ENCODE results near the gene ZNF264. TPM values are rescaled to one million over a fixed set of nuclear protein-coding genes. Genes with fewer than 3 reads are reported as not detected.

Gene ZNF264
- total RNA-seq, 1 donor from 2014 or later = 25.5 TPM

DNA sequence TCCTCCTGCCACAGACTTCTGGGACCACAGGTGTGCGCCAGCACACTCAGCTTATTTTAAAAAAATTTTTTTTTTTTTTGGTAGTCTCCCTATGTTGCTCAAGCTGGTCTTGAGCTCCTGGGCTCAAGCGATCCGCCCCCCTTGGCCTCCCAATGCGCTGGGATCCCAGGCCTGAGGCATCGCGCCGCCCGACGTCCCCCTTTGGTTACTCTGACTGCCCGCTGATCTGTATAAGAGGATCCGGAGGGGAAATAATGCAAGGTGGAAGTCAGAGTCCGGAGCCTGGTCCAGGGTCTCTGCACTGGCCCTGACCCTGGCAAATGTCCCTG, 48.6 kb downstream of the ZNF264 start:
- H3K9ac ChIP-seq (ENCODE audit: low read length) = peak overlapping the region; percentile 92
- H3K36me3 ChIP-seq (ENCODE audit: insufficient read depth, low read length) = peaks cover 4% of the 10 kb centered on the region
- Mint-ChIP-seq H3K27ac (ENCODE audit: unreplicated experiment) (peak overlapping the region; percentile 94), H3K27me3 (ENCODE audit: low read depth, unreplicated experiment) (no peaks in the 10 kb centered on the region), H3K9me3 (ENCODE audit: unreplicated experiment) (peaks cover 5% of the 10 kb centered on the region), H3K36me3 (ENCODE audit: low read depth, unreplicated experiment) (peaks cover 10% of the 10 kb centered on the region), H3K4me3 (ENCODE audit: unreplicated experiment) (peak overlapping the region; percentile 98), H3K4me1 (ENCODE audit: low read depth, unreplicated experiment) (peaks cover 17% of the 10 kb centered on the region)
- DNase-seq (ENCODE audit: low read depth) (no peak), FAIRE-seq (no peak)
- no peaks in the 10 kb centered on the region for H3K27me3 ChIP-seq (ENCODE audit: insufficient read depth, low read length)
- TF ChIP-seq CTCF (IDR thresholded peaks at IDR 0.05; ENCODE audit: insufficient read depth, low read depth, low read length) = no peak
- TF ChIP-seq EZH2 (IDR thresholded peaks at IDR 0.05; ENCODE audit: insufficient read depth, low read length) = no peak
- peak overlapping the region; percentile 100 for H2AFZ ChIP-seq (ENCODE audit: low read depth, low read length)
- peak overlapping the region; percentile 81 for H3K27ac ChIP-seq (ENCODE audit: low read depth, low read length)
- H3K9me3 ChIP-seq (ENCODE audit: insufficient read depth, low read depth, low read length) = no peaks in the 10 kb centered on the region
- peaks cover 19% of the 10 kb centered on the region for H4K20me1 ChIP-seq (ENCODE audit: insufficient read depth, low read length)
- H3K4me2 ChIP-seq (ENCODE audit: low read length) = peak overlapping the region; percentile 89
- peak overlapping the region; percentile 94 for H3K4me3 ChIP-seq (ENCODE audit: insufficient read depth, low read depth, low read length)
- peaks cover 16% of the 10 kb centered on the region for H3K4me1 ChIP-seq (ENCODE audit: insufficient read depth, low read length)
- peaks cover 43% of the 10 kb centered on the region for H3K79me2 ChIP-seq (ENCODE audit: insufficient read depth, low read length)

DNA sequence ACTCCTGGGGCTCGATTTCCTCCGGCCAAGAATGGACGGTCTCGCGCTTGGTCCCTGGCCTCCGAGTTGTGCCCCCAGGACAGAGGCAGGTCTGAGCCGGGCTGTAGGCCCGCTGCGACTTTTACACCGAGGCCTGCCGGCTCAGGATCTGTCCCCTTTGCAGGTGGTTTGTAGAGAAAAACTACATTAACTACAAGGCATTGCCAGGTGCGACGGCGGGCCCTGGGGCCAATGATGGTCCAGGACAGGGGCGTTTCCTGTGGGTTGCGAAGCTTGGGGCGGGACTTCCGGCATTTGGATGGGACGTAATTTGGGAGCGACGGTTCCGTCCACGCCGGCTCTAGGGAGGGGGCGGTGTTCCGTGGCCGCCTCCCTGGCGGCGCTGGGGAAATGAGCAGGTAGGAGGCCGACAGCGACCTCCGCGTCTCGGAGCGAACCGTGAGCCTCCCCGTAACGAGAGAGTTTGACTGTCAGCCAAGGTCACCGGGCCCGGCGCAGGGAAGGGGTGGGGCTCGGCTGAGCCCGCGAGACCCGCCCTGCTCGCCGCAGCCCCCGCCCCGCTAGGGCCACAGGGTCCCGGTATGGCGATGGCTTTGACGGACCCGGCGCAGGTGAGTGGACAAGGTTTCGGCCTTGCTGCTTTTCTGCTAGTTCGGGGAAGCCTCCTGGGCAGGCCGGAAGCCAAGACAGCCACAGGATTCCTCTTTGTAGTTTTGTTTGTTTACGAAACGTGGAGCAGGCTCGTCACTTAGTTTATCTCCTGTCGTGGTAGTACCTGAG, 49.2 kb downstream of the ZNF264 start, which contains the start of gene ZNF805:
TSS of gene ZNF805 (plus strand) at position 322 of the 780 bp plus-strand sequence. CDS start at position 582, 260 bp downstream.
- H3K79me2 ChIP-seq (ENCODE audit: insufficient read depth, low read length) = peaks cover 47% of the 10 kb centered on the region
- FAIRE-seq (no peak), DNase-seq (ENCODE audit: low read depth) (peak; percentile 85)
- H2AFZ ChIP-seq (ENCODE audit: low read depth, low read length) = peak within 1 kb of the TSS; percentile 100
- peak within 1 kb of the TSS; percentile 81 for H3K27ac ChIP-seq (ENCODE audit: low read depth, low read length)
- H4K20me1 ChIP-seq (ENCODE audit: insufficient read depth, low read length) = peaks cover 21% of the 10 kb centered on the region
- Mint-ChIP-seq H3K27ac (ENCODE audit: unreplicated experiment) (peak within 1 kb of the TSS; percentile 94), H3K9me3 (ENCODE audit: unreplicated experiment) (peaks cover 5% of the 10 kb centered on the region), H3K4me3 (ENCODE audit: unreplicated experiment) (peak within 1 kb of the TSS; percentile 98), H3K36me3 (ENCODE audit: low read depth, unreplicated experiment) (peaks cover 11% of the 10 kb centered on the region), H3K4me1 (ENCODE audit: low read depth, unreplicated experiment) (peaks cover 17% of the 10 kb centered on the region), H3K27me3 (ENCODE audit: low read depth, unreplicated experiment) (no peaks in the 10 kb centered on the region)
- H3K9ac ChIP-seq (ENCODE audit: low read length) = peak within 1 kb of the TSS; percentile 92
- H3K4me2 ChIP-seq (ENCODE audit: low read length) = peak within 1 kb of the TSS; percentile 89
- peak within 1 kb of the TSS; percentile 94 for H3K4me3 ChIP-seq (ENCODE audit: insufficient read depth, low read depth, low read length)
- H3K4me1 ChIP-seq (ENCODE audit: insufficient read depth, low read length) = peaks cover 16% of the 10 kb centered on the region
- TF ChIP-seq CTCF (IDR thresholded peaks at IDR 0.05; ENCODE audit: insufficient read depth, low read depth, low read length) = no peak
- no peak for TF ChIP-seq EZH2 (IDR thresholded peaks at IDR 0.05; ENCODE audit: insufficient read depth, low read length)
- no peaks in the 10 kb centered on the region for H3K27me3 ChIP-seq (ENCODE audit: insufficient read depth, low read length)
- H3K9me3 ChIP-seq (ENCODE audit: insufficient read depth, low read depth, low read length) = no peaks in the 10 kb centered on the region
- H3K36me3 ChIP-seq (ENCODE audit: insufficient read depth, low read length) = peaks cover 5% of the 10 kb centered on the region

DNA sequence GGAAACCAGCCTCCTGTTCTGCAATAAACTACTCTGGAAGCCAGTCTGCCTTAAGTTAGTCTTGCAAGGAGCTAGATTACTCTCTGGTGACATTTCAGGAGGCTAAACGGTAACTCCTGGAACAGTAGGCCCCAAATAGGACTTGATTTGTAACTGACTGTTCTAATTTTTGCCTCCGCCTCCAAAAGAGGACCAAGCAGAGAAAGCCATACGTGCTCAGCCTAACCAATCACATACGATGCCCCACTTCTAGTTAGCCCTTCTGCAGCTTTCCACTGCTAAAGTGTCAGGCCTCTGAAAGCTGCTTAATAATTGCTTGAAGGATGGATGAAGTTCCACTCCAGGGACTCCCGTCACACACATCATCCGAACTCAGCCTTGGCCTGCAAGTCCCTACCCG, 49.9 kb downstream of the ZNF264 start:
- peaks cover 52% of the 10 kb centered on the region for H3K79me2 ChIP-seq (ENCODE audit: insufficient read depth, low read length)
- H3K9ac ChIP-seq (ENCODE audit: low read length) = peak overlapping the region; percentile 92
- H2AFZ ChIP-seq (ENCODE audit: low read depth, low read length) = peak overlapping the region; percentile 100
- H3K9me3 Mint-ChIP-seq (ENCODE audit: unreplicated experiment) = peaks cover 5% of the 10 kb centered on the region
- H3K36me3 ChIP-seq (ENCODE audit: insufficient read depth, low read length) = peaks cover 9% of the 10 kb centered on the region
- peak overlapping the region; percentile 98 for H3K4me3 Mint-ChIP-seq (ENCODE audit: unreplicated experiment)
- peak overlapping the region; percentile 81 for H3K27ac ChIP-seq (ENCODE audit: low read depth, low read length)
- DNase-seq (ENCODE audit: low read depth) = peak; percentile 36
- H4K20me1 ChIP-seq (ENCODE audit: insufficient read depth, low read length) = peaks cover 21% of the 10 kb centered on the region
- H3K27me3 ChIP-seq (ENCODE audit: insufficient read depth, low read length) = no peaks in the 10 kb centered on the region
- H3K9me3 ChIP-seq (ENCODE audit: insufficient read depth, low read depth, low read length) = no peaks in the 10 kb centered on the region
- peak overlapping the region; percentile 89 for H3K4me2 ChIP-seq (ENCODE audit: low read length)
- H3K27me3 Mint-ChIP-seq (ENCODE audit: low read depth, unreplicated experiment) = no peaks in the 10 kb centered on the region
- H3K27ac Mint-ChIP-seq (ENCODE audit: unreplicated experiment) = peak overlapping the region; percentile 88
- peak overlapping the region; percentile 94 for H3K4me3 ChIP-seq (ENCODE audit: insufficient read depth, low read depth, low read length)
- no peak for TF ChIP-seq EZH2 (IDR thresholded peaks at IDR 0.05; ENCODE audit: insufficient read depth, low read length)
- TF ChIP-seq CTCF (IDR thresholded peaks at IDR 0.05; ENCODE audit: insufficient read depth, low read depth, low read length) = no peak
- peaks cover 17% of the 10 kb centered on the region for H3K4me1 Mint-ChIP-seq (ENCODE audit: low read depth, unreplicated experiment)
- H3K4me1 ChIP-seq (ENCODE audit: insufficient read depth, low read length) = peaks cover 16% of the 10 kb centered on the region
- peaks cover 11% of the 10 kb centered on the region for H3K36me3 Mint-ChIP-seq (ENCODE audit: low read depth, unreplicated experiment)
- FAIRE-seq = no peak
